ENCODE data around the gene DOCK10. TPM values are rescaled to one million over a fixed set of nuclear protein-coding genes. Genes with fewer than 3 reads are reported as not detected.

DOCK10 gene
- total RNA-seq, 2 experiments from 2014 or later: 40.8 to 68.2 TPM

DNA sequence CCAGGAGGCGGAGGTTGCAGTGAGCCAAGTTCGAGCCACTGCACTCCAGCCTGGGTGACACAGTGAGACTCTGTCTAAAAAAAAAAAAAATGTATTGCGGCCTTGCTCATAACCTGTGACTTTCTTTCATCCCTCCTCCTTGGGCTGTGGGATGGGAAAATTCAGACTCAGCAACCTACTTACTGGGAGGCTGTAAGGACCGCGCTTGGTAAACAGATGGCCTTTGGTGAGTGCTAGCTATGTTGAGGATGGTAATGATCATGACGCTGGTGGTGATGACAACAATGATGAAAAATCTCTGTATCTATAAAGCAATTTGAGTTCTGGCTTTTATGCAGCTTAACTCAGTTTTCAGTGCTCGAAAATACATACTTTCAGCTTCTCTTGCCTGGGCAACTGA, 261.4 kb downstream of the DOCK10 start:
- POLR2A ChIA-PET: interaction anchor here (0.6 to 1.1 kb wide), 5 partner anchors 14 to 274 kb away, joined by 3 to 5 read pairs (median 4); no protein-coding TSS in a partner anchor
- no peak overlapping the region for H2AFZ ChIP-seq (ENCODE audit: low read length)
- intact Hi-C loops (cut with micrococcal nuclease; ENCODE audit: unreplicated experiment): loop anchor here (2.0 kb wide), 1 partner anchor 222 kb away; no protein-coding TSS in a partner anchor
- no peaks in the 10 kb centered on the region for H4K20me1 ChIP-seq (ENCODE audit: insufficient read depth, low read length)
- BruUV-seq (replicated peaks): no TSS peak
- no peak overlapping the region for H3K4me3 ChIP-seq (ENCODE audit: low read depth, low read length, poor library complexity, severe bottlenecking)
- peaks cover 31% of the 10 kb centered on the region for H3K4me1 ChIP-seq (ENCODE audit: insufficient read depth, low read length, poor library complexity, severe bottlenecking)
- peaks cover 50% of the 10 kb centered on the region for H3K36me3 ChIP-seq (ENCODE audit: insufficient read depth, low read length)
- H3K9me2 ChIP-seq (ENCODE audit: insufficient read depth, low read length): no peaks in the 10 kb centered on the region
- H3K79me2 ChIP-seq (ENCODE audit: insufficient read depth, low read depth, low read length): no peaks in the 10 kb centered on the region
- DNase-seq (ENCODE audit: low spot score): no peak
- no peak overlapping the region for H3K27ac ChIP-seq (ENCODE audit: low read depth, low read length, poor library complexity, severe bottlenecking)
- no peak overlapping the region for H3K4me2 ChIP-seq (ENCODE audit: low read length)
- TF ChIP-seq, protein P1, sequence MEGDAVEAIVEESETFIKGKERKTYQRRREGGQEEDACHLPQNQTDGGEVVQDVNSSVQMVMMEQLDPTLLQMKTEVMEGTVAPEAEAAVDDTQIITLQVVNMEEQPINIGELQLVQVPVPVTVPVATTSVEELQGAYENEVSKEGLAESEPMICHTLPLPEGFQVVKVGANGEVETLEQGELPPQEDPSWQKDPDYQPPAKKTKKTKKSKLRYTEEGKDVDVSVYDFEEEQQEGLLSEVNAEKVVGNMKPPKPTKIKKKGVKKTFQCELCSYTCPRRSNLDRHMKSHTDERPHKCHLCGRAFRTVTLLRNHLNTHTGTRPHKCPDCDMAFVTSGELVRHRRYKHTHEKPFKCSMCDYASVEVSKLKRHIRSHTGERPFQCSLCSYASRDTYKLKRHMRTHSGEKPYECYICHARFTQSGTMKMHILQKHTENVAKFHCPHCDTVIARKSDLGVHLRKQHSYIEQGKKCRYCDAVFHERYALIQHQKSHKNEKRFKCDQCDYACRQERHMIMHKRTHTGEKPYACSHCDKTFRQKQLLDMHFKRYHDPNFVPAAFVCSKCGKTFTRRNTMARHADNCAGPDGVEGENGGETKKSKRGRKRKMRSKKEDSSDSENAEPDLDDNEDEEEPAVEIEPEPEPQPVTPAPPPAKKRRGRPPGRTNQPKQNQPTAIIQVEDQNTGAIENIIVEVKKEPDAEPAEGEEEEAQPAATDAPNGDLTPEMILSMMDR (conservative IDR thresholded peaks at IDR 0.05; ENCODE audit: low read length): no peak
- TF ChIP-seq EZH2phosphoT487 (IDR thresholded peaks at IDR 0.05; ENCODE audit: borderline replicate concordance, low read depth, low read length): no peak
- H3K9me3 ChIP-seq (ENCODE audit: low read length): no peaks in the 10 kb centered on the region
- CTCF ChIA-PET (ENCODE audit: unreplicated experiment): interaction anchor here (0.7 kb wide), 1 partner anchor 148 kb away, joined by 3 read pairs; no protein-coding TSS in a partner anchor

DNA sequence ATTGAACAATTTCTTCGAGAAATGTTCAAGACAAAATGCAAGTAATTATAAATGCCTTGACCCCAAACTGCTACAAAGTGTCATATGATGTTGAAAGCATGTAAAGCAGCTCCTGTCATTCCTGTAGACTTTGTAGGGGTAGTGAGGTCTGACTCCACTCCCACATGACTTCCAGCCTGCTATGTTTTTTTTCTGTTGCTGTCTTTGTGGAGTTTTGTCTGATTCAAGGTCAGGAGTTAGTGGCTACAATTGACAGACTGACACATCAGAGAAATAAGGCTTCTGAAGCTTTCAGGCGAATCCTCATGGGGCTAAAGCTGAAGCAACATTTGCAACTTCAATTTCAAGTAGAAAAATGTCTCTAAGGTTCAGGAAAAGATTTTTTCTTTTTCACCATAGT, 262.2 kb downstream of the DOCK10 start:
- TF ChIP-seq, protein P1 (conservative IDR thresholded peaks at IDR 0.05; ENCODE audit: low read length): no peak
- no peak for TF ChIP-seq EZH2phosphoT487 (IDR thresholded peaks at IDR 0.05; ENCODE audit: borderline replicate concordance, low read depth, low read length)
- Histone ChIP-seq H3K4me2 (ENCODE audit: low read length) (no peak overlapping the region), H3K36me3 (ENCODE audit: insufficient read depth, low read length) (peaks cover 49% of the 10 kb centered on the region), H3K9me2 (ENCODE audit: insufficient read depth, low read length) (no peaks in the 10 kb centered on the region), H3K79me2 (ENCODE audit: insufficient read depth, low read depth, low read length) (no peaks in the 10 kb centered on the region), H3K9me3 (ENCODE audit: low read length) (no peaks in the 10 kb centered on the region), H3K4me1 (ENCODE audit: insufficient read depth, low read length, poor library complexity, severe bottlenecking) (peaks cover 31% of the 10 kb centered on the region), H3K27ac (ENCODE audit: low read depth, low read length, poor library complexity, severe bottlenecking) (no peak overlapping the region), H4K20me1 (ENCODE audit: insufficient read depth, low read length) (no peaks in the 10 kb centered on the region), H2AFZ (ENCODE audit: low read length) (no peak overlapping the region), H3K4me3 (ENCODE audit: low read depth, low read length, poor library complexity, severe bottlenecking) (no peak overlapping the region)
- DNase-seq (ENCODE audit: low spot score): no peak
- CTCF ChIA-PET (ENCODE audit: unreplicated experiment): interaction anchor here (0.7 kb wide), 1 partner anchor 149 kb away, joined by 3 read pairs; no protein-coding TSS in a partner anchor
- intact Hi-C loops (cut with micrococcal nuclease; ENCODE audit: unreplicated experiment): loop anchor here (2.0 kb wide), 1 partner anchor 223 kb away; no protein-coding TSS in a partner anchor
- POLR2A ChIA-PET: interaction anchor here (0.6 to 1.2 kb wide), 2 partner anchors 133 to 194 kb away, joined by 3 read pairs; no protein-coding TSS in a partner anchor
- no TSS peak for BruUV-seq (replicated peaks)

DNA sequence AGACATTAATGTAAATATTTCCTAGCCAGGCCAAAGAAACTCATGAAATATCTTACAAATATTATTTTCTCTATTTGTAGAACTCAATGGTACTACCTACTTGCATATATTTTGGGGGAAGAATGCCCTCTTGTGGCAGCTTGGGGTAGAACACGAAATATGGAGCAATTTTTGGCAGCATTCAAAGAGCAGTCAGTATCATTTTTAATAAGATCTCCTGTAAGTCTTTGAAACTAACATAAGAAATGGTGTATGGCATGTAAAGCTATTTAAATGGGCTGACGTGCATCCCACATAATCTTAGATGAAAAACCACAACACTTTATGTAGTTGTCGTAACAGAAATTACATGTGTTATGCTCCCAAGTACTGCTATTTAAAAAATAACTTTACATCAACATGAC, 263.8 kb downstream of the DOCK10 start:
- Histone ChIP-seq H3K4me2 (ENCODE audit: low read length) (0 out of 2 replicates have a peak overlapping the region, but pooled peaks have one; percentile 2), H3K4me3 (ENCODE audit: low read depth, low read length, poor library complexity, severe bottlenecking) (no peak overlapping the region), H4K20me1 (ENCODE audit: insufficient read depth, low read length) (no peaks in the 10 kb centered on the region), H3K9me2 (ENCODE audit: insufficient read depth, low read length) (no peaks in the 10 kb centered on the region), H3K27ac (ENCODE audit: low read depth, low read length, poor library complexity, severe bottlenecking) (peak overlapping the region; percentile 0), H3K9me3 (ENCODE audit: low read length) (no peaks in the 10 kb centered on the region), H2AFZ (ENCODE audit: low read length) (no peak overlapping the region), H3K79me2 (ENCODE audit: insufficient read depth, low read depth, low read length) (no peaks in the 10 kb centered on the region), H3K36me3 (ENCODE audit: insufficient read depth, low read length) (peaks cover 47% of the 10 kb centered on the region), H3K4me1 (ENCODE audit: insufficient read depth, low read length, poor library complexity, severe bottlenecking) (peaks cover 31% of the 10 kb centered on the region)
- TF ChIP-seq EZH2phosphoT487 (IDR thresholded peaks at IDR 0.05; ENCODE audit: borderline replicate concordance, low read depth, low read length): no peak
- TF ChIP-seq, protein P1 (conservative IDR thresholded peaks at IDR 0.05; ENCODE audit: low read length): peak; percentile 99
- ChIA-PET CTCF (ENCODE audit: unreplicated experiment) (interaction anchor here (1.1 kb wide), 1 partner anchor 134 kb away, joined by 3 read pairs; no protein-coding TSS in a partner anchor), POLR2A (interaction anchor here (0.6 to 3.0 kb wide), 6 partner anchors 25 to 325 kb away, joined by 3 to 19 read pairs (median 5); no protein-coding TSS in a partner anchor)
- DNase-seq (ENCODE audit: low spot score): peak; percentile 73
- intact Hi-C loops (cut with micrococcal nuclease; ENCODE audit: unreplicated experiment): loop anchor here (1.0 to 5.0 kb wide), 5 partner anchors 111 to 422 kb away; no protein-coding TSS in a partner anchor
- BruUV-seq (replicated peaks): no TSS peak
